RWPE1 (cell line): Measurements from ENCODE around the gene CCDC50.

Experiments used
- CTCF ChIA-PET: fragments of 350-600 bp; sonication (Branson Sonifier 250); formaldehyde crosslinking; extraction: SDS; loops from one replicate; lab custom pipeline; 2021; lab: Yijun Ruan, JAX
- POLR2A ChIA-PET: fragments of 400-600 bp; formaldehyde crosslinking; extraction: SDS; loops from one replicate; lab custom pipeline; 2020; ENCODE audit warnings: antibody characterized with exemption; ENCODE audit not compliant: low non-redundant PET; lab: Yijun Ruan, JAX
- DNase-seq: peaks from one replicate; pipeline ENCODE4 v3.0.0; 2012; ENCODE audit warnings: low spot score
- H3K27ac ChIP-seq: fragments of 450-650 bp; 2 replicates; pipeline ENCODE4 v1.5.1; 2017
- CTCF ChIP-seq: fragments of 450-650 bp; conservative IDR thresholded peaks from 2 replicates; pipeline ENCODE4 v1.5.1; 2017; ENCODE audit warnings: low read depth, mild to moderate bottlenecking

CCDC50 gene

GRCh38 chr3:191336833-191337232, 7.6 kb downstream of the CCDC50 start:
- ChIA-PET CTCF (no interaction called here), POLR2A (no interaction called here)
- no peak for DNase-seq
- no peak for TF ChIP-seq CTCF
- no peak overlapping the region for H3K27ac ChIP-seq

DNA sequence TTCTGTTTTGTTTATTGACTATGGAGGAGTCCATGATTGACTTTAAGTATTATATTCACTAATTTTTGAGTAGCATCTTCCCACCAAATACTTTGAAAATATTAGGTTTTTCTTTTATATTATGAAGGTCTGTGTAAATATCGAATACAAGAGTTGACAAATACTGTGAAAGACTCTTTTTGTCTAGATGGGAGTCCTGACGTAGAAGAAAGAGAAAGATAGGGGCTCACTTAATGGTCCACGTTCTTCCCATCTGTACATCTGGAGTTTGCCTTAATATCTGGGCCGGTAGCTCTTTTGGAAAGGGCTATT, 8.9 kb downstream of the CCDC50 start:
- POLR2A ChIA-PET: no interaction called here
- TF ChIP-seq CTCF: no peak
- no peak overlapping the region for H3K27ac ChIP-seq
- CTCF ChIA-PET: no interaction called here
- DNase-seq: no peak

DNA sequence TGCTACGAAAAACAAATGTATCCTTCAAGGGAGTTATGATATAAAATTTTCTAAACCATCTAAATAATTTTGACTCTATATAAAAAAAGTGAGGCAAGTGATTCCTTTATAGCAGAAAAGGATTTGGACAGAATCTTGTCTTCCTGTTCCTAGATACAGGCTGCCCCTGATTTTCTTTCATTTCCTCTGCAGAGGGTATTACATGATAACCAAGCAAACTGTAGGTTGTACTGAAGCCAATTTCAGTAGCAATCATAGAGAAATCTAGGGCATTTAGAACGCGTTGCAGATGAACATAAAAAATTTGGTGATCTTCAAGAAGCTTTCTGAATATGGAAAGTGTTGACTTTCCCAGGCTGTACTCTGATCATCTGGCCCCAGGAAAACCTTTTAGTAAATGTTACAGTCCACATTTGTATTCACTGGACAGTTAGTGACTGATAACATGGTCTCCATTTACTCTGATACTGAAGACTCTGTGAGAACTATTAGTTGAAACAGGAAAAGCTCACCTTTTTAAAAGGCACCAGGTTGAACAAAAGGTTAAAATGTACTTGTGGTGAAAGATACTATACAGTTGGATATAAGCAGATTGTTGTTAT, 10.2 kb downstream of the CCDC50 start:
- TF ChIP-seq CTCF: no peak
- POLR2A ChIA-PET: no interaction called here
- H3K27ac ChIP-seq: no peak overlapping the region
- no peak for DNase-seq
- CTCF ChIA-PET: no interaction called here

GRCh38 chr3:191340351-191340750, 11.2 kb downstream of the CCDC50 start:
- ChIA-PET CTCF (no interaction called here), POLR2A (no interaction called here)
- no peak for DNase-seq
- H3K27ac ChIP-seq: no peak overlapping the region
- no peak for TF ChIP-seq CTCF

- POLR2A ChIA-PET: no interaction called here
- DNase-seq: no peak
- no peak overlapping the region for H3K27ac ChIP-seq
- TF ChIP-seq CTCF: no peak
- CTCF ChIA-PET: no interaction called here
Observed at GRCh38 chr3:191340966-191341365, 11.8 kb downstream of the CCDC50 start.

DNA sequence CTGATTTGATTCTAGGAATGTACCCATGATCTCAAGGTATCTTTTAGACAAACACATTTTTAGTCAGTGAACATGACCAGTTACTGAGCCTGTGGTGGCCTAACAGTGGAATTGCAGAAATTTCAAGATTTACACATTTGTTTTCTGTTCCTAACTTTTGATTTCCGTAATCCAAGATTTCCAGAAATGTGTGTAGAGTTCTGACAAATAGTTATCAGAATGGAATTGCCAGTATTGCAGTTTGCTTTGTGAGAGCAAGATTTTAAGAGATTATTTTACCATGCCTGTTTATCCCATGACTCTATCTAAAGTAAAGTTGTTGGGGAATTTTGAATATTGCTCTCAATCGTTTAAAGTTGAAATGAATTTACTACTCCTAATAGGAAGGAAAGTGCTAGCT, 12.8 kb downstream of the CCDC50 start:
- ChIA-PET CTCF (interaction anchor here (0.7 kb wide), 1 partner anchor 86 kb away, joined by 3 read pairs; no protein-coding TSS in a partner anchor), POLR2A (no interaction called here)
- no peak overlapping the region for H3K27ac ChIP-seq
- no peak for DNase-seq
- no peak for TF ChIP-seq CTCF
